GM13976 (cell line): Measurements from ENCODE around the gene TRABD2B.

Experiments
- DNase-seq: peaks from one replicate; pipeline ENCODE4 v3.0.0; 2012; ENCODE audit warnings: low spot score
- CTCF ChIP-seq: IDR thresholded peaks from 2 replicates; pipeline ENCODE4 v1.5.1; 2012; ENCODE audit warnings: borderline replicate concordance, mild to moderate bottlenecking; ENCODE audit not compliant: insufficient read depth; ENCODE audit errors: extremely low read depth, missing control alignments, control extremely low read depth
- in situ Hi-C: fragments of 300-500 bp; cut with MboI; formaldehyde crosslinking; loops from one replicate; pipeline ENCODE4 v1.12.0; 2022; ENCODE audit warnings: low sequenced_read_pairs, mixed read lengths, inconsistent platforms; ENCODE audit not compliant: unreplicated experiment

Gene TRABD2B

GRCh38 chr1:47894410-47895278 is 102.5 kb downstream of the TRABD2B start:
- DNase-seq, result no peak
- no peak for TF ChIP-seq CTCF
- in situ Hi-C loops, result no loop called here

- in situ Hi-C loops, result no loop called here
- DNase-seq, result no peak
- TF ChIP-seq CTCF, result no peak
Measured at GRCh38 chr1:47893412-47893811, 103.8 kb downstream of the TRABD2B start.

- in situ Hi-C loops, result no loop called here
- no peak for DNase-seq
- no peak for TF ChIP-seq CTCF
Measured at GRCh38 chr1:47890779-47891178, 106.4 kb downstream of the TRABD2B start.

- in situ Hi-C loops, result no loop called here
- DNase-seq, result no peak
- TF ChIP-seq CTCF, result no peak
Measured at GRCh38 chr1:47888294-47888629, 108.9 kb downstream of the TRABD2B start.

GRCh38 chr1:47887475-47888293 is 109.5 kb downstream of the TRABD2B start:
- TF ChIP-seq CTCF, result no peak
- no peak for DNase-seq
- in situ Hi-C loops, result no loop called here

GRCh38 chr1:47887060-47887459 is 110.1 kb downstream of the TRABD2B start:
- DNase-seq, result no peak
- in situ Hi-C loops, result no loop called here
- TF ChIP-seq CTCF, result no peak
